ENCODE results near the gene DENND1A. TPM values are rescaled to one million over a fixed set of nuclear protein-coding genes. Genes with fewer than 3 reads are reported as not detected.

Gene DENND1A
- total RNA-seq, 4 donors from 2014 or later = 15.8 to 33.5 (median 23.9) TPM

DNA sequence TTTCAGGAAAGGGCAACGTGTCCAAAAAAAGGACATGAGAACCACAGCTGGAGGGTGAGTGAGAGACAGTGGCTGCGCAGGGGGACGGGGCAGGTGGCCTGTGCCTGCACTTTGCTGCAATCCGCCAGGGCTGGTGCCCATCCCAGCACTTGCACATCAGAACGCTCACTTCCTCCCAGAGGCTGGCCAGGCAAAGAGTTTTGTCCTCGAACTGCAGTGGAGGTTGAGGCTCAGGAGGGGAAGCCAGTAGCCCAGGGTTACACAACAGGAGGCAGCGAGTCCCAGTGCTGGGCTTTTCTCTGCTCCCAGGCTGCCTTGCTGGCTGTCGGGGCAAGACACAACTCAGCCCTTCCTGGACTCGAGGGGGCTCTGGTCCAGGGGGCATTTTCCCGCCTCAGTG, 540.9 kb downstream of the DENND1A start:
- Histone ChIP-seq H3K9me3 (no peaks in the 10 kb centered on the region), H3K36me3 (no peaks in the 10 kb centered on the region), H3K27me3 (no peaks in the 10 kb centered on the region), H3K27ac (no peak overlapping the region), H3K4me1 (no peaks in the 10 kb centered on the region), H3K4me3 (no peak overlapping the region)
- TF ChIP-seq POLR2AphosphoS5 (IDR thresholded peaks at IDR 0.05) = no peak
- no peak for TF ChIP-seq EP300 (IDR thresholded peaks at IDR 0.05)
- TF ChIP-seq POLR2A (IDR thresholded peaks at IDR 0.05) = no peak
- TF ChIP-seq, protein P1, sequence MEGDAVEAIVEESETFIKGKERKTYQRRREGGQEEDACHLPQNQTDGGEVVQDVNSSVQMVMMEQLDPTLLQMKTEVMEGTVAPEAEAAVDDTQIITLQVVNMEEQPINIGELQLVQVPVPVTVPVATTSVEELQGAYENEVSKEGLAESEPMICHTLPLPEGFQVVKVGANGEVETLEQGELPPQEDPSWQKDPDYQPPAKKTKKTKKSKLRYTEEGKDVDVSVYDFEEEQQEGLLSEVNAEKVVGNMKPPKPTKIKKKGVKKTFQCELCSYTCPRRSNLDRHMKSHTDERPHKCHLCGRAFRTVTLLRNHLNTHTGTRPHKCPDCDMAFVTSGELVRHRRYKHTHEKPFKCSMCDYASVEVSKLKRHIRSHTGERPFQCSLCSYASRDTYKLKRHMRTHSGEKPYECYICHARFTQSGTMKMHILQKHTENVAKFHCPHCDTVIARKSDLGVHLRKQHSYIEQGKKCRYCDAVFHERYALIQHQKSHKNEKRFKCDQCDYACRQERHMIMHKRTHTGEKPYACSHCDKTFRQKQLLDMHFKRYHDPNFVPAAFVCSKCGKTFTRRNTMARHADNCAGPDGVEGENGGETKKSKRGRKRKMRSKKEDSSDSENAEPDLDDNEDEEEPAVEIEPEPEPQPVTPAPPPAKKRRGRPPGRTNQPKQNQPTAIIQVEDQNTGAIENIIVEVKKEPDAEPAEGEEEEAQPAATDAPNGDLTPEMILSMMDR (IDR thresholded peaks at IDR 0.05) = no peak
- 75% methylated on average over 5 of the region's 10 CpGs for WGBS
- DNase-seq (ENCODE audit: low spot score in 2 of 2) = no peak

DNA sequence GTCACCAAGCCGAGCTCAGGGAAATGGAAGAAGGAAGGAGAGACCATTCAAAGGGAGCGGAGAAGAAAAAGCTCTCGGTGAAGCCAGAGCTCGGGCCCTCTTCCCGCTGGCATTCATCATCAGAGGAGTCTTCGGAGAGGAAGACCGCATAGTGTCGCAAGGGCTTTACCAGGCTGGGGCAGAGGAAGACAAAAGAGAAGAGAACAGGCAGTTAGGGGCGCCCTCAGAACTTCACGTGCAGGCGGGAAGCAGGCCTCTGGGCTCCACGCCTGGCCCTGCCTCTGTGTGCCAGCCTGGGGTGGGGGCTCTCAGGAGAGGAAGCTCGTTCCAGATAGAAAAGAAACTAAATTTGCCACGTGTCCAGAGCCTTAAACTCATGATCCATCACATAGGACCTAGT, 542.2 kb downstream of the DENND1A start:
- no peaks in the 10 kb centered on the region for H3K4me1 ChIP-seq
- peaks cover 6% of the 10 kb centered on the region for H3K36me3 ChIP-seq
- H3K27me3 ChIP-seq = no peaks in the 10 kb centered on the region
- DNase-seq (ENCODE audit: low spot score in 2 of 2) = no peak
- no peak overlapping the region for H3K27ac ChIP-seq
- H3K9me3 ChIP-seq = no peaks in the 10 kb centered on the region
- TF ChIP-seq, protein P1 (IDR thresholded peaks at IDR 0.05) = no peak
- TF ChIP-seq POLR2AphosphoS5 (IDR thresholded peaks at IDR 0.05) (no peak), POLR2A (IDR thresholded peaks at IDR 0.05) (no peak), EP300 (IDR thresholded peaks at IDR 0.05) (no peak)
- no peak overlapping the region for H3K4me3 ChIP-seq
- 74% methylated on average over 14 of the region's 14 CpGs for WGBS

DNA sequence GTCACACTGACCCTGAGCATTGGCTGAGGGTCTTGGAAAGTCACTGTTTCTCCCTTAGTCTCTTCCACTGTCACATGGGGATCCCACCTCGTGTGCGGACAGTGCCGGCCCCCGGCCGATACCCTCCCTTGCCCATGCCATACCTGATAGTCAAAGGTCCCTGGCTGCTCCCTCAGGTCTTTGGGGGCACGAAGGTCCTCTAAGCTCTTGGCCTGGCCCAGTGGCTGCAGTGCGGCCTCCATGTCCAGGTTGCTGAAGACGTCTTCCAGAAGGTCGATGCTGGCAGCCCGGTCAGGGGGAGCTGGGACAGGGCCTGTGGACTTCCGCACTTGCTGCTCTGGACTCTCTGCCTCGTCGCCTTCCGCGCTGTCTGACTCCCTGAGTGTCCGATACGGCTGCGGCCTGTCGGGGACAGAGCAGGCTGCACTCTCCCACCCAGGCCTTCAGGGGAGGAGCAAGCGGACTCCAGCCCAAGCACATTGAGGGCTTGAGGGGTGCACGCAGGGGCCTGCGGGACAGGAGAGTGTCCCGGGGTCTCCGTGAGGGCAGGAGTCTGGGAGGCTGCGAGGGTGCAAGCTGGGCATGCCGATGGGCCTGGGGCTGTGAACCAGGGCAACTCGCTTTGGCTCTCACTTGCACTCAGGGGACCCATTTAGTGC, 546.3 kb downstream of the DENND1A start:
- Histone ChIP-seq H3K36me3 (peaks cover 11% of the 10 kb centered on the region), H3K27ac (no peak overlapping the region), H3K4me3 (no peak overlapping the region), H3K4me1 (no peaks in the 10 kb centered on the region), H3K27me3 (no peaks in the 10 kb centered on the region), H3K9me3 (no peaks in the 10 kb centered on the region)
- 87% methylated on average over 5 of the region's 27 CpGs for WGBS
- DNase-seq (ENCODE audit: low spot score in 2 of 2) = no peak
- TF ChIP-seq EP300 (IDR thresholded peaks at IDR 0.05) (no peak), POLR2AphosphoS5 (IDR thresholded peaks at IDR 0.05) (no peak), POLR2A (IDR thresholded peaks at IDR 0.05) (no peak)
- TF ChIP-seq, protein P1 (IDR thresholded peaks at IDR 0.05) = no peak

DNA sequence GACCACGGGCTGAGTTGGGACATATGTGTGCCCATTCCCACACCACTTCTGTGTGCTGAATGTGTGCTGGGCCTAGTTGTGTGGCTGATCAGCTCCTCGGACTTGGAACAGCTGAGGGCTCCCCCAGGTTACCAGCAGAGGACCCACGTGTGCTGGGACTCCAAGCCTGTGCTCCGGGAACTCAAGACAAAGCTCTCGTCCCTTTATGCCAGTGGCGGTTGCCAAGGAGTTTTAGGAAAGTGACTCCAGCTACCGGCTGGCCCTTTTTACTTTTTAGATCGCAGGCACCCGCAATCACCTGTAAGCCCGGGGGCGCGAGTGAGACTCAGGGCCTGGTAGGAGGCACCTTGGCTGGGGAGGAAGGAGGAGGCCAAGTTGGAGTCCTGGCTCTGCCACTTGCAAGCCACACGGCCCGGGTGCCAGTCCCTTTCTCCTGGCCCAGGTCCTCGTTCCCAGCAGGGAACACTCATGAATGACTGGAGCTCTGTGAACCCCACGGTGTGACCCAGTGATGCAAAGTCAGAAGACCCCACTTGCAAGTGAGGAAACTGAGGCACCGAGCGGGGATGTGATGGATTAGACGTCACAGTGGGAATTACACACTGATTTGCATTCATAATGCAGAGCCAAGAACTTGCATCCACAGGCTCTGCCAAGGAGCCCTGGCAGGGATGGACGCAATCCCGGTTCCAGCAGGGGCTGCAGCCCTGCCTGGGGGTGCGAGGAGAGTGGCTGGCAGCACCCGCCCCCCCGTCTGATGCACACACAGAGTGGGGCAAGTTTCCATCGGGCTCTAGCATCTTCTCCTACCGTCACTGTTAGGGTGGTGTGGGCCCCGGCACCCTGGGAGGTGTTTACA, 547.0 kb downstream of the DENND1A start:
- TF ChIP-seq POLR2AphosphoS5 (IDR thresholded peaks at IDR 0.05) = no peak
- TF ChIP-seq, protein P1 (IDR thresholded peaks at IDR 0.05) = no peak
- TF ChIP-seq EP300 (IDR thresholded peaks at IDR 0.05) = no peak
- no peak for TF ChIP-seq POLR2A (IDR thresholded peaks at IDR 0.05)
- Histone ChIP-seq H3K4me3 (no peak overlapping the region), H3K9me3 (no peaks in the 10 kb centered on the region), H3K27me3 (no peaks in the 10 kb centered on the region), H3K4me1 (no peaks in the 10 kb centered on the region), H3K27ac (no peak overlapping the region), H3K36me3 (peaks cover 11% of the 10 kb centered on the region)
- no peak for DNase-seq (ENCODE audit: low spot score in 2 of 2)
- WGBS = 88% methylated on average over 6 of the region's 27 CpGs
